GM18517 (cell line): Measurements from ENCODE around the gene GMPPB.

Experiments used
- ATAC-seq: cut with Tn5 transposase; IDR thresholded peaks from one replicate; pipeline ENCODE4 v1.9.1; 2021; ENCODE audit warnings: mild to moderate bottlenecking, moderate library complexity; ENCODE audit not compliant: unreplicated experiment

Gene GMPPB

DNA sequence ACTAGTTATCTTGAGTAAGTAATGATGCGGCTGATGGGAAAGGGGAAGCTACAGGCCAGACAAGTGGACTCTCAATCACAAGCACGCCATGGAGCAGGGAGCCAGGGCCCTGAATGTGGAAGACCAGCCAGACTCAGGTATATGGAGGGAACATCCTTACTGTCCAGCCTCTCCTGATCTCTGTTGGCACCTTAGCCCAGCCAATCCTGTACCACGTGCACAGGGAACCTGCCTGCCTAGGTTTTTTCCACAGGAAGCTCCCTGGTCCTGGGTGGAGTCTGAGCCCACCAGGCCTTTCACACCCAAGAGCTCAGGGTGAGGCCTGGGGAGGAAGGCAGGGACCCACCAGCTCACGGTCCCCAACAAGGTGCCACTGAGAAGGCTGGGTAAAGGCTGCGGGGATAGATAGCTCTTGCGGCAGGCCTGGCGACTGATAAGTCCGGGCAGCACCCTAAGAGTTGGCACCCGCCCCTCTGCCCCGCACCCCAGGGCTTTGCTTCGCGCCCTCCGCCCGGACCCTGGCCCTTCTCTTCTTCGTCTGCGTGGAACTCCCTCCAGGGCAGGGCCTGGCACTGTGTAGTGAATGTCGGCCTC lies 50.5 kb downstream of the GMPPB start:
- ATAC-seq: no peak

DNA sequence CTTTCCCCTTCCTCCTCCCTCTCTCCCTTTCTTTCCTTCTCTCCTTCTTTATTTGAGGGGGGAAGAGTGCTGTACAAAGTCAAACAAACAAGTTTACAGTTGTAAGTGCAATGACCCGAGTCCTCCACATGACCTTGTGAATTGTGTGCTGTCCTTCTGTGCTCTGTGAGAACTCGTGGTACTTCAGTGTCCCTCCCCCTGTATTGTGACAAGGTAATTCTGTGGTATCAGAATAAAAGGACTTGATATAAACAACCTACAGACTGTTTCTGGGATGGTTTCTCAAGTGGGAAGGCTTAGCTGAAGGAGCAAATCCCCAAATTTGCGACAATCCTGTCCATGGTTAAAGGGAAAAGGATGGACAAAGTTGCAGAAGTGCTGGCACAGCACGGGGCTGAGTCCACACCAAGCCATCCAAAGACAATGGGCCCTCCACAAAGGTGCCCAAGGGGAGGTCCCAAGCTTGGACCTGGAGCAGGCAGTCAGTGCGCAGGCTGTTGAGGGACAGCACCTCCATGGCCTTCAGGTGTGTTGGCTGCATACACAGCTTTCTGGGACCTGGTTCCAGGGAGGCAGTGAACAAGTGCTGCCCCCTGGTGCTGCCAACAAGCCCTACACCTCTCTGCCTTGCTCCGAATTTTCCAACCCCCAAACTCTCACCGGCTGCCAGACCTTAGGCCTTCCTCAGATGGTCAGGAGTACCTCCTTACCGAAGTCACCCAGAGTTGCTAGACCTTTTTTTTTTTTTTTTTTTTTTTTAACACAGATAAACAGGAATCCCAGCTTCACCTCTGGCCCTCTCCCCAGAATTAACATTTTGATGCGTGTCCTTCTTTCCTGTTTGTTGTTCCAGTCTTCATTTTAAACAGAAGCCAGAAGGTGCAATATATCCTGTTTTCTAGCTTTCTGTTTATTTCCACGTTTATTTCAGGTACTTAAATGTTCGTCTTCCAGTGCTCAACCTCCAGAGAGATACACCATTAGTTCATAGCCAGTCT lies 52.2 kb downstream of the GMPPB start:
- ATAC-seq: no peak

DNA sequence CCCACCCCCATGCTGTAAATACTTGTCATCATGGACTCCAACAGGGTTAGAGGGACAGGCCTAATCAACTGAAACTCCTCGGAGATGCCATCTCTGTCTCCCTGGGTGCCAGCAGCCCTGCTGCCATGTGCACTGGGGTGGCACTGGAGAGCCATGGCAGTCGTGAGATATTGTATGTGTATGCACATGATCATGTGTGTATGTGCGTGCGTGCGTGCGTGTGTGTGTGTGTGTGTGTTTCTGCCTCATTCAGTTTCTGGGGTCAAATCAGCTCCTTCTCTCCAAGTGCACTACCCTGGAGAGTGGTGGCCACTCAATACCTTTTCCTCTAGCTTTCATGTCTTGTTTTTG lies 52.8 kb downstream of the GMPPB start:
- no peak for ATAC-seq
